ENCODE measurements around the gene RAPGEF5. TPM values are rescaled to one million over a fixed set of nuclear protein-coding genes. Genes with fewer than 3 reads are reported as not detected.

The RAPGEF5 gene
- total and polyA plus RNA-seq, 10 of the 15 experiments (the other 5 are each of a cell fraction or from before 2014, with no cell fraction given) = 0.38 to 4.0 (median 1.6) TPM; not detected in 1

DNA sequence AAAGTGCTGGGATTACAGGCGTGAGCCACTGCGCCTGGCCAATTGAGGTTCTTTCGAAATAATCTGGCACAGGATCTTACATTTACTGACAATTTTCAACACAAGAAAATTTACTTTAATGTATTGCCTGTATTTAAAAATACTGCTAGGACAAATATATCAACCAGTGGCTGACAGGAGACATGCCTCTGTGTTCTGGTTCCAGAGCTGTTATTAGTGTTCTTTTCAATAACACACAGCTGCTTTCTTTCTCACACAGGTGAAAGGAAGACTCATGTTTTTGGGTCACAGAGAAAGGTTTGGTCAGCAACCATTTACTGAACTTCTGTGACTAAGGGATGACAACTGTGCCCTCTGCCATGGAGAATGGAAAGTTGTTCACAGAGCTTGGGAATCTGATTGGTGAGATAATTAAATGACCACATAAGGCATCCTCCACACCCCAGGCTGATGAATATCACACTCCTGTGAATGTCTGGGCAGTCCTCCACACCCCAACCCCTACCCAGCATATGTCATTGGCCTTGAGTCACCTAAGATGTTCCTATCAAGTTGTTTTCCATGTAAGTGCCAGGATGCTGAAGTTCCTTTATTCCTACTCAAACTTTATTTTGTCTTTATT lies 180.1 kb downstream of the RAPGEF5 start:
- H3K27ac ChIP-seq (ENCODE audit: control insufficient read depth, insufficient read depth) = no peak overlapping the region
- intact Hi-C loops (cut with micrococcal nuclease; ENCODE audit: unreplicated experiment) (no loop called here), in situ Hi-C loops (cut with MboI) (no loop called here)
- 41% methylated on average over 3 of the region's 3 CpGs for WGBS (ENCODE audit: insufficient coverage, insufficient replicate concordance, low lambda C conversion rate, missing lambda C conversion rate)
- SMC1A ChIA-PET (ENCODE audit: uncharacterized antibody, unreplicated experiment) = no interaction called here
- TF ChIP-seq EED (IDR thresholded peaks at IDR 0.05; ENCODE audit: low read depth) = no peak
- no peak for TF ChIP-seq NRF1 (conservative IDR thresholded peaks at IDR 0.05; ENCODE audit: low read depth, low read length)
- no peak for TF ChIP-seq HCFC1 (IDR thresholded peaks at IDR 0.05; ENCODE audit: low read length)
- TF ChIP-seq, protein P1, sequence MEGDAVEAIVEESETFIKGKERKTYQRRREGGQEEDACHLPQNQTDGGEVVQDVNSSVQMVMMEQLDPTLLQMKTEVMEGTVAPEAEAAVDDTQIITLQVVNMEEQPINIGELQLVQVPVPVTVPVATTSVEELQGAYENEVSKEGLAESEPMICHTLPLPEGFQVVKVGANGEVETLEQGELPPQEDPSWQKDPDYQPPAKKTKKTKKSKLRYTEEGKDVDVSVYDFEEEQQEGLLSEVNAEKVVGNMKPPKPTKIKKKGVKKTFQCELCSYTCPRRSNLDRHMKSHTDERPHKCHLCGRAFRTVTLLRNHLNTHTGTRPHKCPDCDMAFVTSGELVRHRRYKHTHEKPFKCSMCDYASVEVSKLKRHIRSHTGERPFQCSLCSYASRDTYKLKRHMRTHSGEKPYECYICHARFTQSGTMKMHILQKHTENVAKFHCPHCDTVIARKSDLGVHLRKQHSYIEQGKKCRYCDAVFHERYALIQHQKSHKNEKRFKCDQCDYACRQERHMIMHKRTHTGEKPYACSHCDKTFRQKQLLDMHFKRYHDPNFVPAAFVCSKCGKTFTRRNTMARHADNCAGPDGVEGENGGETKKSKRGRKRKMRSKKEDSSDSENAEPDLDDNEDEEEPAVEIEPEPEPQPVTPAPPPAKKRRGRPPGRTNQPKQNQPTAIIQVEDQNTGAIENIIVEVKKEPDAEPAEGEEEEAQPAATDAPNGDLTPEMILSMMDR (IDR thresholded peaks at IDR 0.05 in 2 of 3, conservative IDR thresholded peaks at IDR 0.05 in 1 of 3; ENCODE audit: control insufficient read depth in 2 of 3, extremely low read depth in 1 of 3, insufficient read depth in 1 of 3, low read depth in 3 of 3, low read length in 3 of 3) = no peak
- TF ChIP-seq YBX1 (IDR thresholded peaks at IDR 0.05) = no peak
- no peak for TF ChIP-seq IKZF2 (IDR thresholded peaks at IDR 0.05)
- no peak for TF ChIP-seq WRNIP1 (IDR thresholded peaks at IDR 0.05; ENCODE audit: borderline replicate concordance, low read depth, low read length)
- no peak for TF ChIP-seq POLR2A (IDR thresholded peaks at IDR 0.05; ENCODE audit: low read depth, low read length)
- no peak for TF ChIP-seq SMAD5 (IDR thresholded peaks at IDR 0.05; ENCODE audit: low read depth)
- TF ChIP-seq RCOR1 (conservative IDR thresholded peaks at IDR 0.05; ENCODE audit: low read depth, low read length) = no peak
- no peaks in the 10 kb centered on the region; the same call in 2 of the 3 replicates for H3K9me3 ChIP-seq (replicated peaks; ENCODE audit: control insufficient read depth, insufficient read depth, low read length)
- no peak overlapping the region for H3K4me2 ChIP-seq (ENCODE audit: control insufficient read depth, insufficient read depth)
- CTCF ChIA-PET = interaction anchor here (1.6 kb wide), 1 partner anchor 66 kb away, joined by 6 read pairs; no protein-coding TSS in a partner anchor
- POLR2A ChIA-PET = no interaction called here
- H3K4me1 ChIP-seq (ENCODE audit: control insufficient read depth, insufficient read depth, low read length) = peaks cover 6% of the 10 kb centered on the region; the same call in 1 of the 2 replicates
- H3K36me3 ChIP-seq (ENCODE audit: control insufficient read depth in 2 of 2, insufficient read depth in 2 of 2, low read length in 1 of 2) = 0 out of 4 replicates have a peak, but pooled peaks cover 0 to 2% of the 10 kb centered on the region in 2 experiments
- no peak overlapping the region for H3K4me3 ChIP-seq
- DNase-seq (ENCODE audit: low read depth, low spot score) (no peak), FAIRE-seq (no peak), ATAC-seq (no peak)
- no TSS peak for BruUV-seq (replicated peaks)
- RAD21 ChIA-PET (ENCODE audit: unreplicated experiment) = no interaction called here
- H3K9ac ChIP-seq (ENCODE audit: control insufficient read depth, insufficient read depth, low read length) = no peak overlapping the region
- no peak overlapping the region for H2AFZ ChIP-seq (ENCODE audit: control insufficient read depth, low read depth, low read length)
- H3K27me3 ChIP-seq (replicated peaks in 1 of 2; ENCODE audit: control insufficient read depth in 2 of 2, insufficient read depth in 2 of 2, low read length in 1 of 2) = no peaks in the 10 kb centered on the region
- no peaks in the 10 kb centered on the region for H4K20me1 ChIP-seq (ENCODE audit: control insufficient read depth, insufficient read depth)
- no peaks in the 10 kb centered on the region for H3K79me2 ChIP-seq (ENCODE audit: control insufficient read depth, insufficient read depth, low read length)

All from GM12878 (cell line).